Breast epithelium (tissue), 3 donors: ENCODE measurements around the gene FITM1.

Source experiments
- CTCF ChIP-seq, 3 donors: fragments of 450-650 bp; IDR thresholded peaks; one replicate each; pipeline ENCODE4 v1.5.1; 2016 to 2017; ENCODE audit warnings: antibody characterized with exemption in 3 of 3, mild to moderate bottlenecking in 3 of 3, moderate library complexity in 3 of 3
- POLR2A ChIP-seq: fragments of 450-650 bp; IDR thresholded peaks from one replicate; pipeline ENCODE4 v1.6.1; 2016; ENCODE audit warnings: antibody characterized with exemption, mild to moderate bottlenecking, moderate library complexity

GRCh38 chr14:24089890-24090289 is 40.6 kb upstream of the FITM1 start:
- TF ChIP-seq CTCF (IDR thresholded peaks at IDR 0.05) (no peak), POLR2A (no peak)
